ENCODE measurements around the gene KCNMA1.

KCNMA1 gene

GRCh38 chr10:77546042-77546441 lies 91.6 kb downstream of the KCNMA1 start:
- no peaks in the 10 kb centered on the region for H3K36me3 ChIP-seq (ENCODE audit: control insufficient read depth, insufficient read depth, low read length)
- no peak overlapping the region for H3K4me3 ChIP-seq (ENCODE audit: low read depth, low read length)
- H3K9ac ChIP-seq (ENCODE audit: low read depth, low read length): no peak overlapping the region
- no peaks in the 10 kb centered on the region for H3K4me1 ChIP-seq (ENCODE audit: control insufficient read depth, insufficient read depth, low read length)
- no peaks in the 10 kb centered on the region for H3K9me3 ChIP-seq (ENCODE audit: control insufficient read depth, insufficient read depth, low read length)
- no peaks in the 10 kb centered on the region for H3K27me3 ChIP-seq (ENCODE audit: control insufficient read depth, insufficient read depth, low read length)

GRCh38 chr10:77545585-77545984 lies 92.0 kb downstream of the KCNMA1 start:
- Histone ChIP-seq H3K4me1 (ENCODE audit: control insufficient read depth, insufficient read depth, low read length) (no peaks in the 10 kb centered on the region), H3K9me3 (ENCODE audit: control insufficient read depth, insufficient read depth, low read length) (no peaks in the 10 kb centered on the region), H3K9ac (ENCODE audit: low read depth, low read length) (no peak overlapping the region), H3K36me3 (ENCODE audit: control insufficient read depth, insufficient read depth, low read length) (no peaks in the 10 kb centered on the region), H3K4me3 (ENCODE audit: low read depth, low read length) (no peak overlapping the region), H3K27me3 (ENCODE audit: control insufficient read depth, insufficient read depth, low read length) (no peaks in the 10 kb centered on the region)

- H3K36me3 ChIP-seq (ENCODE audit: control insufficient read depth, insufficient read depth, low read length): no peaks in the 10 kb centered on the region
- no peaks in the 10 kb centered on the region for H3K27me3 ChIP-seq (ENCODE audit: control insufficient read depth, insufficient read depth, low read length)
- no peak overlapping the region for H3K9ac ChIP-seq (ENCODE audit: low read depth, low read length)
- no peak overlapping the region for H3K4me3 ChIP-seq (ENCODE audit: low read depth, low read length)
- H3K4me1 ChIP-seq (ENCODE audit: control insufficient read depth, insufficient read depth, low read length): no peaks in the 10 kb centered on the region
- H3K9me3 ChIP-seq (ENCODE audit: control insufficient read depth, insufficient read depth, low read length): no peaks in the 10 kb centered on the region
Observed at GRCh38 chr10:77544617-77545016, 93.0 kb downstream of the KCNMA1 start.

- Histone ChIP-seq H3K4me1 (ENCODE audit: control insufficient read depth, insufficient read depth, low read length) (no peaks in the 10 kb centered on the region), H3K4me3 (ENCODE audit: low read depth, low read length) (no peak overlapping the region), H3K9me3 (ENCODE audit: control insufficient read depth, insufficient read depth, low read length) (no peaks in the 10 kb centered on the region), H3K27me3 (ENCODE audit: control insufficient read depth, insufficient read depth, low read length) (no peaks in the 10 kb centered on the region), H3K36me3 (ENCODE audit: control insufficient read depth, insufficient read depth, low read length) (no peaks in the 10 kb centered on the region), H3K9ac (ENCODE audit: low read depth, low read length) (no peak overlapping the region)
Observed at GRCh38 chr10:77542710-77543259, 94.8 kb downstream of the KCNMA1 start.

- Histone ChIP-seq H3K9ac (ENCODE audit: low read depth, low read length) (no peak overlapping the region), H3K4me3 (ENCODE audit: low read depth, low read length) (no peak overlapping the region), H3K36me3 (ENCODE audit: control insufficient read depth, insufficient read depth, low read length) (no peaks in the 10 kb centered on the region), H3K9me3 (ENCODE audit: control insufficient read depth, insufficient read depth, low read length) (no peaks in the 10 kb centered on the region), H3K4me1 (ENCODE audit: control insufficient read depth, insufficient read depth, low read length) (no peaks in the 10 kb centered on the region), H3K27me3 (ENCODE audit: control insufficient read depth, insufficient read depth, low read length) (no peaks in the 10 kb centered on the region)
Observed at GRCh38 chr10:77541944-77542343, 95.7 kb downstream of the KCNMA1 start.

- no peaks in the 10 kb centered on the region for H3K4me1 ChIP-seq (ENCODE audit: control insufficient read depth, insufficient read depth, low read length)
- no peaks in the 10 kb centered on the region for H3K36me3 ChIP-seq (ENCODE audit: control insufficient read depth, insufficient read depth, low read length)
- H3K9me3 ChIP-seq (ENCODE audit: control insufficient read depth, insufficient read depth, low read length): no peaks in the 10 kb centered on the region
- no peak overlapping the region for H3K4me3 ChIP-seq (ENCODE audit: low read depth, low read length)
- no peak overlapping the region for H3K9ac ChIP-seq (ENCODE audit: low read depth, low read length)
- no peaks in the 10 kb centered on the region for H3K27me3 ChIP-seq (ENCODE audit: control insufficient read depth, insufficient read depth, low read length)
Observed at GRCh38 chr10:77541247-77541646, 96.4 kb downstream of the KCNMA1 start.

- H3K9ac ChIP-seq (ENCODE audit: low read depth, low read length): no peak overlapping the region
- H3K9me3 ChIP-seq (ENCODE audit: control insufficient read depth, insufficient read depth, low read length): no peaks in the 10 kb centered on the region
- H3K36me3 ChIP-seq (ENCODE audit: control insufficient read depth, insufficient read depth, low read length): no peaks in the 10 kb centered on the region
- H3K4me1 ChIP-seq (ENCODE audit: control insufficient read depth, insufficient read depth, low read length): no peaks in the 10 kb centered on the region
- H3K4me3 ChIP-seq (ENCODE audit: low read depth, low read length): no peak overlapping the region
- H3K27me3 ChIP-seq (ENCODE audit: control insufficient read depth, insufficient read depth, low read length): no peaks in the 10 kb centered on the region
Observed at GRCh38 chr10:77539147-77539935, 98.3 kb downstream of the KCNMA1 start.

GRCh38 chr10:77537720-77538373 lies 99.8 kb downstream of the KCNMA1 start:
- Histone ChIP-seq H3K4me3 (ENCODE audit: low read depth, low read length) (no peak overlapping the region), H3K4me1 (ENCODE audit: control insufficient read depth, insufficient read depth, low read length) (no peaks in the 10 kb centered on the region), H3K9ac (ENCODE audit: low read depth, low read length) (no peak overlapping the region), H3K9me3 (ENCODE audit: control insufficient read depth, insufficient read depth, low read length) (no peaks in the 10 kb centered on the region), H3K36me3 (ENCODE audit: control insufficient read depth, insufficient read depth, low read length) (no peaks in the 10 kb centered on the region), H3K27me3 (ENCODE audit: control insufficient read depth, insufficient read depth, low read length) (no peaks in the 10 kb centered on the region)

GRCh38 chr10:77537071-77537470 lies 100.5 kb downstream of the KCNMA1 start:
- Histone ChIP-seq H3K4me1 (ENCODE audit: control insufficient read depth, insufficient read depth, low read length) (no peaks in the 10 kb centered on the region), H3K36me3 (ENCODE audit: control insufficient read depth, insufficient read depth, low read length) (no peaks in the 10 kb centered on the region), H3K9me3 (ENCODE audit: control insufficient read depth, insufficient read depth, low read length) (no peaks in the 10 kb centered on the region), H3K9ac (ENCODE audit: low read depth, low read length) (no peak overlapping the region), H3K4me3 (ENCODE audit: low read depth, low read length) (no peak overlapping the region), H3K27me3 (ENCODE audit: control insufficient read depth, insufficient read depth, low read length) (no peaks in the 10 kb centered on the region)

GRCh38 chr10:77533887-77534278 lies 103.7 kb downstream of the KCNMA1 start:
- no peaks in the 10 kb centered on the region for H3K9me3 ChIP-seq (ENCODE audit: control insufficient read depth, insufficient read depth, low read length)
- H3K9ac ChIP-seq (ENCODE audit: low read depth, low read length): no peak overlapping the region
- H3K27me3 ChIP-seq (ENCODE audit: control insufficient read depth, insufficient read depth, low read length): no peaks in the 10 kb centered on the region
- H3K4me3 ChIP-seq (ENCODE audit: low read depth, low read length): no peak overlapping the region
- H3K4me1 ChIP-seq (ENCODE audit: control insufficient read depth, insufficient read depth, low read length): peaks cover 3% of the 10 kb centered on the region
- no peaks in the 10 kb centered on the region for H3K36me3 ChIP-seq (ENCODE audit: control insufficient read depth, insufficient read depth, low read length)

GRCh38 chr10:77533146-77533886 lies 104.3 kb downstream of the KCNMA1 start:
- H3K9ac ChIP-seq (ENCODE audit: low read depth, low read length): no peak overlapping the region
- H3K9me3 ChIP-seq (ENCODE audit: control insufficient read depth, insufficient read depth, low read length): no peaks in the 10 kb centered on the region
- no peaks in the 10 kb centered on the region for H3K27me3 ChIP-seq (ENCODE audit: control insufficient read depth, insufficient read depth, low read length)
- no peak overlapping the region for H3K4me3 ChIP-seq (ENCODE audit: low read depth, low read length)
- no peaks in the 10 kb centered on the region for H3K36me3 ChIP-seq (ENCODE audit: control insufficient read depth, insufficient read depth, low read length)
- H3K4me1 ChIP-seq (ENCODE audit: control insufficient read depth, insufficient read depth, low read length): peaks cover 3% of the 10 kb centered on the region
